ENCODE results near the gene MAP7D1. TPM values are rescaled to one million over a fixed set of nuclear protein-coding genes. Genes with fewer than 3 reads are reported as not detected.

MAP7D1 gene
- total RNA-seq, 4 donors from 2014 or later: 147 to 243 (median 172) TPM

DNA sequence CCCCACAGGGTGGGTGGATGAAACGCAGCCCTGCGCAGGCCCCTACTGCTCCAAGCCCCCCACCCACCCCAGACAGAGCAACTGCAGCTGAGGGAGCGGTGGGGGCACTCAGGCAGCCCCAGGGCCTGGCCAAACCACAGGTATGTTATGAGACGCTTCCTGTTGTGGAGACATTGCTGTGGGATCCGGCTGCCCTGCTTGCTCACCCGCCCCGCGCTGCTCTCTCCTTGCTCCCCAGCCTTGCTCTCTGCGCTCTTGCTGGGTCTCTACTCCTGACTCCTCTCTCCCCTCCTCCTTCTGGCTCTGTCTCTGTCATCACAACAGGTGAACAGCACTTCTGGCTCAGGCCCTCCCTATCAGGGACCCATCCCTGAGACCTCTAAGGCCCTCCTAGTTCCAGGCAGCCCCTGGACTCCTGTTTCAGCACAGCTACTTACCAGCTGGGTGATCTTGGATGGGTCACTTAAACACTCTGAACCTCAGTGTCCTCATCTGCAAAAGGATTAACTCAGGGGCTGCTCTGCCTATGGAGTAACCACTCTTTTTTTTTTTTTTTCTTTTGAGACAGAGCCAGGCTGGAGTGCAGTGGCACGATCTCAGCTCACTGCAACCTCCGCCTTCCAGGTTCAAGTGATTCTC is 46.8 kb upstream of the MAP7D1 start:
- Histone ChIP-seq H3K27ac (no peak overlapping the region), H3K36me3 (no peaks in the 10 kb centered on the region), H3K4me3 (no peak overlapping the region), H3K27me3 (no peaks in the 10 kb centered on the region), H3K4me1 (no peaks in the 10 kb centered on the region), H3K9me3 (no peaks in the 10 kb centered on the region)
- no peak for ATAC-seq
- WGBS, 2 donors (ENCODE audit: low coverage in 1 of 2): 75% methylated on average over 2 of the region's 11 CpGs; no CpG with 5 or more reads in 1 of the 2 donors
- TF ChIP-seq, protein P1, sequence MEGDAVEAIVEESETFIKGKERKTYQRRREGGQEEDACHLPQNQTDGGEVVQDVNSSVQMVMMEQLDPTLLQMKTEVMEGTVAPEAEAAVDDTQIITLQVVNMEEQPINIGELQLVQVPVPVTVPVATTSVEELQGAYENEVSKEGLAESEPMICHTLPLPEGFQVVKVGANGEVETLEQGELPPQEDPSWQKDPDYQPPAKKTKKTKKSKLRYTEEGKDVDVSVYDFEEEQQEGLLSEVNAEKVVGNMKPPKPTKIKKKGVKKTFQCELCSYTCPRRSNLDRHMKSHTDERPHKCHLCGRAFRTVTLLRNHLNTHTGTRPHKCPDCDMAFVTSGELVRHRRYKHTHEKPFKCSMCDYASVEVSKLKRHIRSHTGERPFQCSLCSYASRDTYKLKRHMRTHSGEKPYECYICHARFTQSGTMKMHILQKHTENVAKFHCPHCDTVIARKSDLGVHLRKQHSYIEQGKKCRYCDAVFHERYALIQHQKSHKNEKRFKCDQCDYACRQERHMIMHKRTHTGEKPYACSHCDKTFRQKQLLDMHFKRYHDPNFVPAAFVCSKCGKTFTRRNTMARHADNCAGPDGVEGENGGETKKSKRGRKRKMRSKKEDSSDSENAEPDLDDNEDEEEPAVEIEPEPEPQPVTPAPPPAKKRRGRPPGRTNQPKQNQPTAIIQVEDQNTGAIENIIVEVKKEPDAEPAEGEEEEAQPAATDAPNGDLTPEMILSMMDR (IDR thresholded peaks at IDR 0.05): no peak
- no peak for TF ChIP-seq POLR2A (IDR thresholded peaks at IDR 0.05)

DNA sequence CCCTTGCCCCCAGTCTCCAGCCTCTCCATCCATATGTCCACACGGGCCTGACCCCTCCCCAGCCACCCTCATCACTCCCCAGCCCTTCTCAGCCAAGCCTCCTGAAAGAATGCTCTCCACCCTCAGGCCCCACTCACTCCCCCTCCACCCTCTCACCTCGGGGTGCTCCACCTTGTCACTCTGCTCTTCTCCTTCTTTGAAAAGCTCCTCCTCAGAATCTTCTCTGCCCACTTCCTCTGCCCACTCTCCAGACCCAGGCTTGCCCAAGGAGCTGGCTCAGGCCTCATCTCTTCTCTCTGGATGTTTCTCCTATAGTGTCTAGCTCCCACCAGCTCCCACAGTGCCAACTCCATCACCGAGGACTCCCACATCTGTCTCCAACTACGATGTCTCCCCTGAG is 44.8 kb upstream of the MAP7D1 start:
- Histone ChIP-seq H3K27me3 (no peaks in the 10 kb centered on the region), H3K27ac (no peak overlapping the region), H3K4me3 (no peak overlapping the region), H3K4me1 (peaks cover 0 to 19% (median 9%) of the 10 kb centered on the region in 3 donors), H3K9me3 (no peaks in the 10 kb centered on the region), H3K36me3 (no peaks in the 10 kb centered on the region)
- WGBS, 2 donors (ENCODE audit: low coverage in 1 of 2): 60% methylated on average over 4 of the region's 4 CpGs; no CpG with 5 or more reads in 1 of the 2 donors
- no peak for ATAC-seq
- TF ChIP-seq EP300 (IDR thresholded peaks at IDR 0.05): no peak
- TF ChIP-seq, protein P1 (IDR thresholded peaks at IDR 0.05): no peak
- TF ChIP-seq POLR2A (IDR thresholded peaks at IDR 0.05): no peak
- no peak for TF ChIP-seq POLR2AphosphoS5 (IDR thresholded peaks at IDR 0.05)

DNA sequence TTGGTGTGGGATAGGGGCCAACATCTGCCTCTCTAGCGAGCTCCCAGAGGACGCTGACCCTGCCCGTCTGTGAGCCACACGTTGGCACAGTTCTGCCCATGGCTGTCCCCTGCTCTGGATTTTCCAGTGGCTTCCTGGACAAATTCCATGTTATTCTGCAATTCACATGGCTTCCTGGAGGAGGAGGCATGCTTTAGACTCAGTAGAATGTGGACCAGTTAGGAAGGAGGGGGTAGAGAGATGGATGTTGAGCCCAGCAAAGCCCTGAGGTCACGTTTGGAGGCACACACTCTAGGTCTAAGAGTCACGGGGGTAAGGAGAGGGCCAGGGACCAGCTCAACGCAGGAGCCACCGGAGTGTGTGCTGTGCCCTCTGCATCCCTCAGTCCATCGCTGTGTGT is 43.1 kb upstream of the MAP7D1 start:
- 85 to 100% methylated on average over 1 to 3 of the region's 9 CpGs for WGBS, 2 donors (ENCODE audit: low coverage in 1 of 2)
- TF ChIP-seq POLR2AphosphoS5 (IDR thresholded peaks at IDR 0.05) (no peak), POLR2A (IDR thresholded peaks at IDR 0.05) (no peak), EP300 (IDR thresholded peaks at IDR 0.05) (no peak)
- TF ChIP-seq, protein P1 (IDR thresholded peaks at IDR 0.05): no peak
- H3K9me3 ChIP-seq: no peaks in the 10 kb centered on the region
- H3K36me3 ChIP-seq: no peaks in the 10 kb centered on the region
- no peak overlapping the region for H3K27ac ChIP-seq
- no peaks in the 10 kb centered on the region for H3K27me3 ChIP-seq
- H3K4me1 ChIP-seq: peaks cover 0 to 33% (median 13%) of the 10 kb centered on the region in 3 donors
- no peak for ATAC-seq
- H3K4me3 ChIP-seq: no peak overlapping the region

DNA sequence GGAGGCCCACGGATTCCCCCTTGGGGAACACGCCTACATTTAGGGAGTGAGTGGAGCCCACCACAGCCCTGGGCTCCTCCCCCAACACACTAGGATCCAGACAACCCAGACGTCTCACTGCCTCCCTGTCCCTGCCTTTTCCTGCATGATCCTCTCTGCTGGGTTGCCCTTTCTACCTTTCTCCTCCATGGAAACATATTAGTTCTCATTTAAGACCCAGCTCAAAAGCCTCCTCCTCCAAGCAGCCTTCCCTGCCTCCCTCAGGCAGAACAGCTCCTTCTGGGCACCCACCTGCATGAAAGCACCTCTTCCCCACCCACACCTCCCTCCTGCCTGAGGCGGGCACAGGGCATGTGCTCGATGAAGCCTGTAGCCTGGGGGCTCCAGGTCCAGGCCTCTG is 41.6 kb upstream of the MAP7D1 start:
- Histone ChIP-seq H3K27ac (peak overlapping the region; percentile 57 to 82 (median 80)), H3K27me3 (no peaks in the 10 kb centered on the region), H3K9me3 (no peaks in the 10 kb centered on the region), H3K4me3 (no peak overlapping the region), H3K36me3 (no peaks in the 10 kb centered on the region), H3K4me1 (peaks cover 0 to 49% (median 21%) of the 10 kb centered on the region in 3 donors)
- WGBS, 2 donors (ENCODE audit: low coverage in 1 of 2): 40 to 90% methylated on average over 2 of the region's 5 CpGs
- TF ChIP-seq POLR2A (IDR thresholded peaks at IDR 0.05) (no peak), POLR2AphosphoS5 (IDR thresholded peaks at IDR 0.05) (no peak), EP300 (IDR thresholded peaks at IDR 0.05) (no peak)
- TF ChIP-seq, protein P1 (IDR thresholded peaks at IDR 0.05): no peak
- ATAC-seq: no peak

DNA sequence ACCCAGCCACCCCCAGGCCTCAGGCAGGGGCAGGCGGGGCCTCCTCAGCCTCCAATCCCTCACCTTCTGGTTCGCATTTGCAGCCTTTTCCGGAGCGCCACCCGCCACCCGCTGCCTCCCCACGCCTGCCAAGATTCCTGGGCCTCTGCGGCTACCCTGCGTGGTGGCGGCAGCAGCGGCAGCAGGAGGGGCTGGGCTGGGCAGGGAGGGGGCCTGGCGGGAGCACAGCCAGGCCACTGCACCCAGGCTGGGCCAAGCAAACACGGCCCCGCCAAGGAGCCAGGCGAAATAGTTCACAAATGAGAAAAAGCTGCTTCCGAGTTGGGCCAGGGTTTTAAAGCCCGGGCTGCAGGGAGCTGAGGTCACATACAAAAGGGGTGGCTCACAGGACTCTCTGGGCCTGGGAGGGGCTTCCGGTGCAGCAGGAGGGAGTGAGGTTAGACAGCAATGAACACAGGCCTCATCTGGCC is 40.7 kb upstream of the MAP7D1 start:
- H3K27ac ChIP-seq: peak overlapping the region; percentile 57 to 82 (median 80)
- peaks cover 0 to 57% (median 29%) of the 10 kb centered on the region in 3 donors for H3K4me1 ChIP-seq
- H3K9me3 ChIP-seq: no peaks in the 10 kb centered on the region
- H3K27me3 ChIP-seq: no peaks in the 10 kb centered on the region
- TF ChIP-seq, protein P1 (IDR thresholded peaks at IDR 0.05): no peak
- TF ChIP-seq POLR2AphosphoS5 (IDR thresholded peaks at IDR 0.05): peak; percentile 34
- peak; percentile 82 for ATAC-seq
- H3K4me3 ChIP-seq: peak overlapping the region in 1 of 2 donors; percentile 3
- H3K36me3 ChIP-seq: no peaks in the 10 kb centered on the region
- WGBS, 2 donors (ENCODE audit: low coverage in 1 of 2): 60% methylated on average over 1 of the region's 18 CpGs; no CpG with 5 or more reads in 1 of the 2 donors

Data from gastroesophageal sphincter (tissue), 4 donors.